Embryonic facial prominence (tissue), 1 donor: ENCODE data around the gene IL12B.
"Not testable (repeated sequence)": the region's sequence is repeated elsewhere in the genome, so short reads cannot be mapped to it uniquely, and the experiment has no call there.

Experiments used
- DNase-seq: peaks from one replicate; pipeline ENCODE4 v3.0.0-alpha.2; 2016; ENCODE audit errors: extremely low spot score

Gene IL12B

DNA sequence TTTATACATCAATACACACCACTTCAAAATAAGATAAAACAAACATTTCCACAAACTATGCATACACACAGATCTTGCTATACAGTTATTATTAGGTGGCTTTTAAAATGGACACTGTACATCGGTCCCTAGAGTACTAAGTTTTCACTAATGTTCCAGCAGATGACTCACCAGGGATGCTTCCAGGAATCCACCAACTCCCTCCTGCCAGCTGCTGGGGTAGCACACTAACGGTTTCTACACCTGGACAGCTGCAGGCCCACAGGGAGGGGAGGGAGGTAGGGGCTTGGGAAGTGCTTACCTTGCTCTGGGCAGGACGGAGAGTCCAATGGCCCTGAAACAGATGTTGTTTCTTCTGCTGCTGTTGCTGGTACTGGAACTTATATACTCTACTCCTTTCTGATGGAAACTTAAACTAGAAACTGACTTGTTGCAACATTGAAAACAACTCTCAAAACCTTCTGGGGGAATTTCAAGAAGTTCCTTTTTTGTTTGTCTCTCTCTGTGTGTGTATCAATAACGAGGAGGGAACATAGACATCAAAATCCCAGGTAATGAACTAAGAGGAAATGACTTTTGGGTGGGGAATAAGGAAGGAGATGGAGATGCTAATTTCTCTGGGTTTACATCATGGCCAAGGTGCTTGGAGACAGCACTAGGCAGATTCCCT is at the start of gene IL12B:
Gene IL12B, minus strand, starts transcription at position 357 of the 670 bp plus-strand sequence. CDS start 3,705 bp downstream, outside the sequence.
- no peak for DNase-seq

- no peak for DNase-seq
Observed at GRCh38 chr5:159377653-159378052, 47.4 kb upstream of the IL12B start.

GRCh38 chr5:159367866-159368265 is 37.6 kb upstream of the IL12B start:
- DNase-seq, result not testable (repeated sequence)

DNA sequence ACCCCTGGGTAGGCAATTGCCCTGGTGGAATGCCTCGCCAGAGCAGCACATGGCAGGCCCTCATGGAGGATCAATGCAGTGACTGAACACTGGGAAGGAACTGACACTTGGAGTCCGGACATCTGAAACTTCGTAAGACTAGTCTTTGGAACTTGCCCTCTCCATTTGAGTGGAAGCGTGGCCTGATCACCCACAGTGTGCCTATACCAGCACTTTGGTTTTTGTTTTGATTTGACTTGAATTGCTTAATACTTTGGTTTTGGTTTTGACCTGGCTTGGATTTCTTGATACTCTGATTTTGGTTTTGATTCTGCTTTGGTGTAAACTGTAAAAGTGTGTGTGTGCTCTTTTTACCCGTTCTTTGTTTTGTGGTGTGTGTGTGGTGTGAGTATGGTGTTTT is 36.5 kb upstream of the IL12B start:
- DNase-seq, result not testable (repeated sequence)

DNA sequence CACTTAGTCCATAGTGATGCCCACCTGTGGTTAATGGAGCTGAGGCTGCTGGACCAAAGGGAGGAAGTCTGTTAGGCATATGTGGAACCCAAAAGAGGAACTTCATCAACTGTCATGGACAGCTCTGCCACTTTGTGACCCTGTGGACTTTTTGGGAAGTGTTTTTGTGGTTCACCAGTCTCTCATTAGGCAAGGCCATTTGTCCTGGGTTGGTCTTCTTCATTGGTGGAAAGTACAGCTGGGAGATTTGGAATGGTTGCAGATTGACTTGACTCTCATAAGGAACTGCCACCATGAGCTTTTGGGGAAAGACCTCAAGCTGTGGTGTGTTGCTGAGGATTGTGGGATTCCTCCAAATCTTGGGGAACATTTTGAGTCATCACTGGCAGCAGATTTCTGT is 31.9 kb upstream of the IL12B start:
- DNase-seq, result no peak

DNA sequence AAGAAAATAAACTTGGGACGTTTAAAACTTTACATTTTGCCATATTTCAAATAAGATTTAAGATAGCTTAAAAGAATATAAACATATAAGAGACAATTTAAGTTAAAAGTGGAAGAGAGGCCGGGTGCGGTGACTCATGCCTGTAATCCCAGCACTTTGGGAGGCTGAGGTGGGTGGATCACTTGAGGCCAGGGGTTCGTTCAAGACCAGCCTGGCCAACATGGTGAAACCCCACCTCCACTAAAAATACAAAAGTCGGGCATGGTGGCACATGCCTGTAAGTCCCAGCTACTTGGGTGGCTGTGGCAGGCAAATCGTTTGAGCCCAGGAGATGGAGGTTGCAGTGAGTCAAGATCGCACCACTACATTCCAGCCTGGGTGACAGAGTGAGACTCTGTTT is 29.6 kb upstream of the IL12B start:
- DNase-seq, result not testable (repeated sequence)

DNA sequence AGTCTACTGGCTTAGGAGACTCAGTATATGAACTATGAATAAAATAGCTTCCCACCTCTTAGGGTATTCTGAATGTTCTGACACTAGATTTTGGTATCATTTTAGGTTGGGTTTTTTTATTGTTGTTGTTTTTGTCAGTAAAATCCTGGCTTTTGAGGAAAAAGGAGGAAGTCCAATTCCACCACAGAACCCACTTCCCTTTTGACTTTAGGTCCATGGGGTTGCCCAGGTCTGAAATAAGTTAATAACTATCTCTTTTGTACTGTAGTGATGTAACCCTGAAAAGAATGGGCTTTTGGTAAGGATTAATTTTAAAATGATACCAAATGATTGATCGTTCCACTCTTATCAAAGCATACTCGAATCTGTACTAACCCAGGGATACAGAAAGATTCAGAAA is 29.1 kb upstream of the IL12B start:
- DNase-seq, result no peak

DNA sequence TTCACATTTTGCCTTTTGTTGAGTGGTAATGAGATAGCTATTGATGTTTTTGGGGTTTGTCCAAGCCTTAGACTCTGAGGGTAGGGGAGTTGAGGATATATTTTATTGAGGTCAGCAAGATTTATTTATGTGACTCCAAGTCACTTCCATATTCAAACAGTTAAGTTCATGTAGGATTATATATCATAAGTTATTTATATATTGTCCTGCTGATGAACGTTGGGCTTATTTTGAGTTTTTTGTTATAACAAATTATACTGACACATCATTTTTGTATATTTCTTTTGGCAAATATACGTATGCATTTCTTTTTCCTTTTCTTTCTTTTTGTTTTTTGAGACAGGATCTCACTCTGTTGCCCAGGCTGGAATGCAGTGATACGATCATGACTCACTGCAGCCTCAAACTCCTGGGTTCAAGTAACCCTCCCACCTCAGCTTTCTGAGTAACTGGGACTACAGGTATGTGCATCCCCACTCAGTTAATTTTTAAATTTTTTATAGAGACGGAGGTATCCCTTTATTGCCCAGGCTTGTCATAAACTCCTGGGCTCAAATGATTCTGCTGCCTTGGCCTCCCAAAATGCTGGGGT is 23.5 kb upstream of the IL12B start:
- no peak for DNase-seq

GRCh38 chr5:159350644-159351043 is 20.4 kb upstream of the IL12B start:
- DNase-seq, result not testable (repeated sequence)

- not testable (repeated sequence) for DNase-seq
Observed at GRCh38 chr5:159350216-159350615, 19.9 kb upstream of the IL12B start.

- DNase-seq, result no peak
Observed at GRCh38 chr5:159345861-159346260, 15.6 kb upstream of the IL12B start.

GRCh38 chr5:159345336-159345735 is 15.0 kb upstream of the IL12B start:
- no peak for DNase-seq

GRCh38 chr5:159343295-159344094 is 13.2 kb upstream of the IL12B start:
- no peak for DNase-seq

DNA sequence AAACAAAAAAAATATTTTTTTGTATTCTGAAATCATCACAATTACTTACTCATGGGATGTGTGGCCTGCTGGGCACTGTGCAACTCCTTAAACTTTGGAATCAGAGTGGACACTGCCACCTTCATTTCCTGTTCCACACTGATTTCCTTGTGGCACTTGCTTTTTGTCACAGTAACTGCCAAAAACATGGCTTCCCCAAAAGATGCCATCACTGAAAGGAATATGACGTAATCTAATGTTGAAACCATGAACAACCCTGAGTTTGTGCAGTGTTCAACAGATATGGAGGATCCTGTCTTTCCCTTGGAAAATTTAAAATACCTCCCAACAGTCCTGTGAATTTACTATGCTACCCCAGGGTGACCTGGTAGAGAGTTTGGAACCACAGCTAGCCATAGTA is 12.6 kb upstream of the IL12B start:
- DNase-seq, result no peak

GRCh38 chr5:159341906-159342310 is 11.6 kb upstream of the IL12B start:
- DNase-seq, result no peak

DNA sequence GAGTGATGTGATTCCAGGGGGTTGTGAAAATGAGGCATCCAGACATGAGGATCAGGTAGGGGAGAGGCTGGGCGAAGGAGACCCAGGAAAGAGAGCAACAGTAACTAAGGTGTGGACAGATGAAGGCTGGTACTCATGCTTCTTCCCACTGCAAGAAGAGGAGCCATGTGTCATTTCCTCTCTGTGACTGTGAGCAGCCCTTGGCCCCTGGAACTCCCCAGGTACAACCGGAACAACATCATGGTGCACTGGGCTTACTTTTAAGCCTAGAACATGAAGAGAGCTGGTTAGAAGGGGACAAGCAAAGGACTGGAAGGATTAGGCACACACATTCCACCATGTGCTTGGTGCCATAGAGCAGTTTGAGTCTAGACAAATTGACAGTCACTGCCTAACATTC is 10.9 kb upstream of the IL12B start:
- no peak for DNase-seq

- no peak for DNase-seq
Observed at GRCh38 chr5:159340511-159340910, 10.2 kb upstream of the IL12B start.

DNA sequence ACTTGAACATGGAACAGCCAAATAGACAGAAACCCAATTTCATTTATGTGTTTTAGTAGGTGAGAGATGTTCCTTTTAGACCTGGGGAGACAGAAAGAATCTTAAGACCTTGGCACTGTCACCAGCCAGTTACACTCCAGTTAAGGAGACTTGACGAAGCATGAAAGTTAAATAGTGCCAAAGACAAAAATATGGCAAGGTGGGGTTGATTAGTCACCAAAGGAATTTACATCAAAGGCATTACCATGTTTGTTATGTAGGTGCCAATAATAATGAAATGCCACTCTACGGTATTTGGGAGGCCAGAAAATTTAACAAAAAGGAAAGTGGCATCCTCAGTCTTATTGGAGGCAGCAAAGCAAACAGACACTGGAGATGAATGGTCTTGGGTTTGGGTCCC is 9.2 kb upstream of the IL12B start:
- no peak for DNase-seq

- no peak for DNase-seq
Observed at GRCh38 chr5:159338118-159338517, 7.8 kb upstream of the IL12B start.

DNA sequence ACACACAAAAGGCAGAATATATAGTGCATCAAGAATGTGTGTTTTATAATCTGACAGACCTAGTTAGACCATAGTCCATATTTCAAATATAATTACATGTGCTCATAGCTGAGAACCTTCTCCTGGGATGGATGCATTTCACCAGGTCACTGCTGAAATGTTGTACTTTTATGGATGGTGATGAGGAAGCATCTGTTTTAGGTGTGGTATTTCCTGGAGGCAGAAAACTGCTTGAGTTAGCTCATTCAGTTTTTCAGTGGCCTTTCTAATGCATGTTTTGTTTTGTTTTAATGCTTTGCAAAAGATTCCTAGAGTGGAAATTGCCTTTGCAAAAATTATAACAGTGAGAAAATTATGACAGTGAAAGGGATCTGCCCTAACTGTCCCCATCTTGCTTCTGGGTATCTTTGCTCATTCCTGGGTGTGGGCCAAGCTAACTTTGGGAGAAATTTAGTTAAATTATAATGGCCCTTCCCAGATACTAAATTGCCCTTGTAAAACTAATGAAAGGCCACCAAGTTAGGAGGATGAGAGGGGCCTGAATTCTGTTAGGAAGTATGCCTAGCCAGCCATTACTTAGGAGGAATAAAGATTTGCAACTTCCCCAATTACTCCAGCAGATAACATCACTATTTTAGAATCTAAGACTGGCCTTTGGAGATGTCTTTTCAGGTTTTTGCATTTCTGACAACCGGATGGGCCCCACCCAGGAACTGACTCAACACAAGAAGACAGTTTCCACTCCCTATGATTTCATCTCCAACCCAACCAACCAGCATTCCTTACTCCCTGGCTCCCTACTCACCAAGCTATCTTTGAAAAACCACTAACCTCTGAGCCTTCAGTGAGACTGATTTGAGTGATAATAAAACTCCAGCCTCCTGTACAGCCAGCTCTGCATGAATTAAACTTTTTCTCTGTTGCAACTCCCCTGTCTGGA is 7.0 kb upstream of the IL12B start:
- DNase-seq, result no peak

DNA sequence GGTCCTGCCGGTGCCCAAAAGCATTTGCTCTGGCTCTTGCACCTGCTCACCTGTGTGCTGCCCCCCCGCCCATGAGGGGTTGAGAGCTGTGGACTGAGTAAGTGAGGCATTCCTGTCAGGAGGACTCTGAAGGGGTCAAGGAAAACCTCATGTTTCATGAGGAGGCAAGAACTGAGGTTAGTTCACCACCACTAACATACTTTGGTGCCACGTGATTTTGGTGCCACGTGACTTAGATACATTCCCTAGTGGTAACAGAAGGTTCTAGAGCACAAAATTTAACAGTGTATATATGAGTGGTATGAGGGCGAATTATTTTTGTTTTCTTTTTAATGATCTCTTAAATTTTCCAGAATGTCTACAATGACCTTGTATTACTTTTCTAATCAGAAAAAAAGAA is 6.3 kb upstream of the IL12B start:
- no peak for DNase-seq

GRCh38 chr5:159333545-159333925 is 3.2 kb upstream of the IL12B start:
- DNase-seq, result no peak
